Suppressor macrophage (primary cell): ENCODE measurements around the gene MAD1L1.
"Not testable (repeated sequence)": the region's sequence is repeated elsewhere in the genome, so short reads cannot be mapped to it uniquely, and the experiment has no call there.

Source experiments
- DNase-seq, 4 experiments: peaks; one replicate each; pipeline ENCODE4 v3.0.0-alpha.2; 2020 to 2022

The MAD1L1 gene

GRCh38 chr7:1892011-1892965, 340.5 kb downstream of the MAD1L1 start:
- no peak for DNase-seq

GRCh38 chr7:1890289-1891235, 342.2 kb downstream of the MAD1L1 start:
- no peak for DNase-seq

GRCh38 chr7:1889556-1890181, 343.1 kb downstream of the MAD1L1 start:
- DNase-seq: peak; percentile 2 to 45 (median 32)

GRCh38 chr7:1889091-1889490, 343.7 kb downstream of the MAD1L1 start:
- DNase-seq: no peak

- DNase-seq: no peak
Observed at GRCh38 chr7:1888425-1888824, 344.3 kb downstream of the MAD1L1 start.

- no peak for DNase-seq
Observed at GRCh38 chr7:1887251-1887650, 345.5 kb downstream of the MAD1L1 start.

- DNase-seq: peak in 1 of 4 experiments; percentile 22
Observed at GRCh38 chr7:1886361-1887064, 346.2 kb downstream of the MAD1L1 start.

GRCh38 chr7:1885465-1886226, 347.1 kb downstream of the MAD1L1 start:
- DNase-seq: no peak

- DNase-seq: peak in 2 of 4 experiments; percentile 11 to 36
Observed at GRCh38 chr7:1884583-1885350, 348.0 kb downstream of the MAD1L1 start.

- DNase-seq: peak in 1 of 4 experiments; percentile 23
Observed at GRCh38 chr7:1883834-1884582, 348.7 kb downstream of the MAD1L1 start.

GRCh38 chr7:1883031-1883761, 349.5 kb downstream of the MAD1L1 start:
- DNase-seq: peak in 3 of 4 experiments; percentile 19 to 46 (median 25)

- no peak for DNase-seq
Observed at GRCh38 chr7:1882451-1882850, 350.3 kb downstream of the MAD1L1 start.

- no peak for DNase-seq
Observed at GRCh38 chr7:1881946-1882345, 350.8 kb downstream of the MAD1L1 start.

GRCh38 chr7:1876641-1877040, 356.1 kb downstream of the MAD1L1 start:
- DNase-seq: not testable (repeated sequence)

- peak in 3 of 4 experiments; percentile 8 to 26 (median 23) for DNase-seq
Observed at GRCh38 chr7:1875392-1876199, 357.1 kb downstream of the MAD1L1 start.

GRCh38 chr7:1874590-1875391, 358.0 kb downstream of the MAD1L1 start:
- DNase-seq: not testable (repeated sequence)
